Posterior vena cava (tissue), 2 donors: Measurements from ENCODE around the gene VSIG8. TPM values are rescaled to one million over a fixed set of nuclear protein-coding genes. Genes with fewer than 3 reads are reported as not detected.

Experiments
- DNase-seq: peaks from one replicate; pipeline ENCODE4 v3.0.0-alpha.2; 2020; ENCODE audit warnings: low spot score
- intact Hi-C, 2 donors: fragments of 100-400 bp; cut with DNase I; formaldehyde crosslinking; loops; one replicate each; pipeline versions ENCODE4 v1.14.1 to v1.14.2; 2022 to 2023
- total RNA-seq, 2 donors: library from RNA; stranded (reverse); fragmentation: NEBNext Ultra II Directional; extraction: Animal tissue kit (Norgen Biotek cat#: 25700); gene quantifications; one replicate each; pipeline ENCODE4 v1.2.1, GENCODE V29; 2021
- donor health status: DM: yes; HTN: yes; CAD: no.
- donor health status: DM: yes; HTN: yes; CAD: no.

Gene VSIG8
- total RNA-seq, 2 donors from 2014 or later = 0.19 TPM; not detected in 1

- DNase-seq = no peak
- intact Hi-C loops = loop anchor here (5.0 to 10.0 kb wide), 2 partner anchors 93 to 95 kb away; no protein-coding TSS in a partner anchor
Measured at GRCh38 chr1:159889821-159890252, 27.4 kb upstream of the VSIG8 start.

GRCh38 chr1:159889202-159889601 lies 26.7 kb upstream of the VSIG8 start:
- no peak for DNase-seq
- intact Hi-C loops = loop anchor here in 1 of 2 donors (10.0 kb wide), 1 partner anchor 94 kb away; no protein-coding TSS in a partner anchor

- DNase-seq = no peak
- intact Hi-C loops = loop anchor here in 1 of 2 donors (10.0 kb wide), 1 partner anchor 89 kb away; no protein-coding TSS in a partner anchor
Measured at GRCh38 chr1:159884296-159884695, 21.8 kb upstream of the VSIG8 start.

- no peak for DNase-seq
- intact Hi-C loops = loop anchor here in 1 of 2 donors (10.0 kb wide), 1 partner anchor 88 kb away; no protein-coding TSS in a partner anchor
Measured at GRCh38 chr1:159883134-159883533, 20.7 kb upstream of the VSIG8 start.

- DNase-seq = no peak
- intact Hi-C loops = loop anchor here in 1 of 2 donors (10.0 kb wide), 1 partner anchor 88 kb away; no protein-coding TSS in a partner anchor
Measured at GRCh38 chr1:159882527-159882862, 20.0 kb upstream of the VSIG8 start.

- peak; percentile 89 for DNase-seq
- intact Hi-C loops = loop anchor here in 1 of 2 donors (10.0 kb wide), 1 partner anchor 87 kb away; no protein-coding TSS in a partner anchor
Measured at GRCh38 chr1:159881622-159882526, 19.4 kb upstream of the VSIG8 start.

GRCh38 chr1:159880430-159880829 lies 18.0 kb upstream of the VSIG8 start:
- no peak for DNase-seq
- intact Hi-C loops = loop anchor here in 1 of 2 donors (10.0 kb wide), 1 partner anchor 86 kb away; no protein-coding TSS in a partner anchor

GRCh38 chr1:159879977-159880376 lies 17.5 kb upstream of the VSIG8 start:
- intact Hi-C loops = loop anchor here in 1 of 2 donors (10.0 kb wide), 1 partner anchor 85 kb away; no protein-coding TSS in a partner anchor
- no peak for DNase-seq

GRCh38 chr1:159879136-159879535 lies 16.7 kb upstream of the VSIG8 start:
- intact Hi-C loops = no loop called here
- no peak for DNase-seq

GRCh38 chr1:159877695-159878444 lies 15.4 kb upstream of the VSIG8 start:
- no peak for DNase-seq

GRCh38 chr1:159873530-159874143 lies 11.2 kb upstream of the VSIG8 start:
- intact Hi-C loops = no loop called here
- DNase-seq = no peak

More at GRCh38 chr1:159877695-159878444, 15.4 kb upstream of the VSIG8 start:
- intact Hi-C loops = no loop called here

- intact Hi-C loops = no loop called here
Measured at GRCh38 chr1:159872891-159873290, 10.4 kb upstream of the VSIG8 start.

GRCh38 chr1:159870704-159871103 lies 8.2 kb upstream of the VSIG8 start:
- no peak for DNase-seq
- intact Hi-C loops = no loop called here

More at GRCh38 chr1:159872891-159873290, 10.4 kb upstream of the VSIG8 start:
- DNase-seq = no peak

- intact Hi-C loops = no loop called here
- no peak for DNase-seq
Measured at GRCh38 chr1:159869607-159870006, 7.2 kb upstream of the VSIG8 start.

GRCh38 chr1:159869173-159869572 lies 6.7 kb upstream of the VSIG8 start:
- DNase-seq = no peak
- intact Hi-C loops = no loop called here

- intact Hi-C loops = no loop called here
- DNase-seq = no peak
Measured at GRCh38 chr1:159868766-159869165, 6.3 kb upstream of the VSIG8 start.

- intact Hi-C loops = no loop called here
Measured at GRCh38 chr1:159867664-159868026, 5.2 kb upstream of the VSIG8 start.

GRCh38 chr1:159866905-159867663 lies 4.6 kb upstream of the VSIG8 start:
- no peak for DNase-seq
- intact Hi-C loops = no loop called here

More at GRCh38 chr1:159867664-159868026, 5.2 kb upstream of the VSIG8 start:
- DNase-seq = no peak

- intact Hi-C loops = no loop called here
- DNase-seq = no peak
Measured at GRCh38 chr1:159866066-159866465, 3.6 kb upstream of the VSIG8 start.
